HG03103 (cell line): ENCODE results near the gene GPR37L1.

ENCODE experiments used
- ATAC-seq: cut with Tn5 transposase; IDR thresholded peaks from one replicate; pipeline ENCODE4 v1.9.1; 2021; ENCODE audit warnings: low read depth; ENCODE audit not compliant: unreplicated experiment

Gene GPR37L1

GRCh38 chr1:202122639-202123335 lies at the start of gene GPR37L1:
Gene GPR37L1 (plus strand): TSS chr1:202122917. CDS start chr1:202122964, 47 bp downstream.
- no peak for ATAC-seq

GRCh38 chr1:202073206-202073605 lies 49.5 kb upstream of the GPR37L1 start:
- ATAC-seq = no peak

- no peak for ATAC-seq
Observed at GRCh38 chr1:202074985-202075384, 47.7 kb upstream of the GPR37L1 start.

- ATAC-seq = no peak
Observed at GRCh38 chr1:202075389-202075788, 47.3 kb upstream of the GPR37L1 start.

GRCh38 chr1:202076050-202076511 lies 46.6 kb upstream of the GPR37L1 start:
- no peak for ATAC-seq

GRCh38 chr1:202078241-202078640 lies 44.5 kb upstream of the GPR37L1 start:
- no peak for ATAC-seq

- ATAC-seq = no peak
Observed at GRCh38 chr1:202081992-202082391, 40.7 kb upstream of the GPR37L1 start.

- no peak for ATAC-seq
Observed at GRCh38 chr1:202084791-202085681, 37.7 kb upstream of the GPR37L1 start.

- ATAC-seq = no peak
Observed at GRCh38 chr1:202085682-202086373, 36.9 kb upstream of the GPR37L1 start.

GRCh38 chr1:202086579-202087350 lies 36.0 kb upstream of the GPR37L1 start:
- ATAC-seq = no peak

GRCh38 chr1:202088206-202088605 lies 34.5 kb upstream of the GPR37L1 start:
- ATAC-seq = no peak

- no peak for ATAC-seq
Observed at GRCh38 chr1:202090994-202091393, 31.7 kb upstream of the GPR37L1 start.

GRCh38 chr1:202093858-202094257 lies 28.9 kb upstream of the GPR37L1 start:
- no peak for ATAC-seq

GRCh38 chr1:202101184-202101583 lies 21.5 kb upstream of the GPR37L1 start:
- no peak for ATAC-seq

- ATAC-seq = no peak
Observed at GRCh38 chr1:202104073-202104472, 18.6 kb upstream of the GPR37L1 start.

- ATAC-seq = no peak
Observed at GRCh38 chr1:202105571-202106339, 17.0 kb upstream of the GPR37L1 start.

GRCh38 chr1:202106340-202107254 lies 16.1 kb upstream of the GPR37L1 start:
- ATAC-seq = no peak

GRCh38 chr1:202107321-202107761 lies 15.4 kb upstream of the GPR37L1 start:
- no peak for ATAC-seq
